GM23338 (cell line): ENCODE measurements around the gene NUP50.

Experiments used
- CREB1 ChIP-seq: fragments of 250-450 bp; sonication (Bioruptor Pico); IDR thresholded peaks from 2 replicates; pipeline ENCODE4 v1.5.0; 2020; ENCODE audit warnings: low read depth, mild to moderate bottlenecking, moderate library complexity
- EZH2 ChIP-seq: fragments of 200-600 bp; sonication (generic); IDR thresholded peaks from one replicate; pipeline ENCODE4 v1.8.0; 2017; ENCODE audit warnings: antibody characterized with exemption, mild to moderate bottlenecking, low read depth; ENCODE audit not compliant: unreplicated experiment
- EZH2phosphoT487 ChIP-seq: fragments of 200-600 bp; sonication (generic); IDR thresholded peaks from one replicate; pipeline ENCODE4 v1.8.1; 2018; ENCODE audit warnings: antibody characterized with exemption; ENCODE audit not compliant: unreplicated experiment
- JUNB ChIP-seq: IDR thresholded peaks from one replicate; pipeline ENCODE4 v1.6.1; 2016; ENCODE audit warnings: antibody characterized with exemption; ENCODE audit not compliant: unreplicated experiment
- NANOG ChIP-seq: IDR thresholded peaks from 2 replicates; pipeline ENCODE4 v1.6.1; 2016; ENCODE audit warnings: antibody characterized with exemption, borderline replicate concordance
- POLR2AphosphoS5 ChIP-seq: IDR thresholded peaks from 2 replicates; pipeline ENCODE4 v1.6.1; 2016; ENCODE audit warnings: antibody characterized with exemption, low read depth
- TF ChIP-seq, protein P1 (sequence below), 2 experiments: fragments of 200-600 bp in 1 of 2; sonication (generic) in 1 of 2; conservative IDR thresholded peaks; 2 replicates each; pipeline versions ENCODE4 v1.5.1 to v1.6.1; 2016 to 2017; ENCODE audit warnings: antibody characterized with exemption in 2 of 2, low read depth in 2 of 2, mild to moderate bottlenecking in 2 of 2, moderate library complexity in 1 of 2
- TF ChIP-seq, protein P2 (sequence below): IDR thresholded peaks from 2 replicates; pipeline ENCODE4 v1.6.1; 2016; ENCODE audit warnings: antibody characterized with exemption
- TF ChIP-seq, protein P3 (sequence below): IDR thresholded peaks from one replicate; pipeline ENCODE4 v1.6.1; 2018; ENCODE audit warnings: antibody characterized with exemption; ENCODE audit not compliant: unreplicated experiment
- TF ChIP-seq, protein P4 (sequence below): fragments of 250-450 bp; sonication (Bioruptor Pico); IDR thresholded peaks from 2 replicates; pipeline ENCODE4 v1.5.0; 2020; ENCODE audit warnings: mild to moderate bottlenecking, moderate library complexity

DNA sequence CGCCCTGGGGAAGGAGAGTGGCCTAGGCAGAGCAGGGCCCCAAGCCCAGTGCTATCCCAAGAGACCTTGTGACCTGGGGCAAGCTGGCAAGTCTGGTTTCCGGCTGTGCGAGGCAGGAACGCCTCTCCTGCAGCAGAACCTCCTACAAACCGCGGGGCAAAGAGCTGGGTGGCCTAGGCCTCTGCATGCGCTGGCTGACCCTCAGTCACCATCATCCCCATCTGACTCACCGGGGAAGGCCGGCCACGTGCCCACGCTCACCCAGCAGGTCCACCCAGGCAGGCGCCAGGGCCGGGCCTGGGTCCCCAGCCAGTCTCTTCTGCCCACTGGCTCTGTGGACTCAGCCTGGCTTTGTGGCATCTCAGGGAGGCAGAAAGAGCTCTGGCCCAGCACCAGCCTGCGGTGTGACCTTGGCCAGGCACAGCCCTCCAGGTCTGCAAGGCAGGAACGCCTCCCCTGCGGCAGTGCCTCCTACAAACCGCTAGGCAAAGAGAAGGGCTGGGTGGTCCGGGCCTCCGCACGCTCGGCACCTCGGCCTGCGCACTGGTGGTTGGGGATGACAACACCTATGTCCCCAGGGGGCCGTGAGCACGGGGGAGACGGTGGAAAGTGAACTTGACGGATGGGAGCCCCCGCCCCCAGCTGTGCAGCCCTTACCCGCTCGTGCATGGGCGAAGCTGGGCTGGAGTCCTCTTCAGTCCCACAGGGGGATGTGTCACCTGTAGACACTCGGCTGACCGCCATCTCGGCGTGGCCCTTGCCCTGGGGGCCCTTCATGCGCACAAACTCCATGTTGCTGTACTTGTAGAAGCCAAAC lies 38.8 kb downstream of the NUP50 start:
- TF ChIP-seq, protein P1, sequence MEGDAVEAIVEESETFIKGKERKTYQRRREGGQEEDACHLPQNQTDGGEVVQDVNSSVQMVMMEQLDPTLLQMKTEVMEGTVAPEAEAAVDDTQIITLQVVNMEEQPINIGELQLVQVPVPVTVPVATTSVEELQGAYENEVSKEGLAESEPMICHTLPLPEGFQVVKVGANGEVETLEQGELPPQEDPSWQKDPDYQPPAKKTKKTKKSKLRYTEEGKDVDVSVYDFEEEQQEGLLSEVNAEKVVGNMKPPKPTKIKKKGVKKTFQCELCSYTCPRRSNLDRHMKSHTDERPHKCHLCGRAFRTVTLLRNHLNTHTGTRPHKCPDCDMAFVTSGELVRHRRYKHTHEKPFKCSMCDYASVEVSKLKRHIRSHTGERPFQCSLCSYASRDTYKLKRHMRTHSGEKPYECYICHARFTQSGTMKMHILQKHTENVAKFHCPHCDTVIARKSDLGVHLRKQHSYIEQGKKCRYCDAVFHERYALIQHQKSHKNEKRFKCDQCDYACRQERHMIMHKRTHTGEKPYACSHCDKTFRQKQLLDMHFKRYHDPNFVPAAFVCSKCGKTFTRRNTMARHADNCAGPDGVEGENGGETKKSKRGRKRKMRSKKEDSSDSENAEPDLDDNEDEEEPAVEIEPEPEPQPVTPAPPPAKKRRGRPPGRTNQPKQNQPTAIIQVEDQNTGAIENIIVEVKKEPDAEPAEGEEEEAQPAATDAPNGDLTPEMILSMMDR (conservative IDR thresholded peaks at IDR 0.05; ENCODE audit: low read depth in 2 of 2) = no peak
- TF ChIP-seq EZH2phosphoT487 (no peak), POLR2AphosphoS5 (no peak), JUNB (no peak), NANOG (no peak), EZH2 (no peak), CREB1 (CRISPR knock-in tag) (no peak)
- TF ChIP-seq, protein P2, sequence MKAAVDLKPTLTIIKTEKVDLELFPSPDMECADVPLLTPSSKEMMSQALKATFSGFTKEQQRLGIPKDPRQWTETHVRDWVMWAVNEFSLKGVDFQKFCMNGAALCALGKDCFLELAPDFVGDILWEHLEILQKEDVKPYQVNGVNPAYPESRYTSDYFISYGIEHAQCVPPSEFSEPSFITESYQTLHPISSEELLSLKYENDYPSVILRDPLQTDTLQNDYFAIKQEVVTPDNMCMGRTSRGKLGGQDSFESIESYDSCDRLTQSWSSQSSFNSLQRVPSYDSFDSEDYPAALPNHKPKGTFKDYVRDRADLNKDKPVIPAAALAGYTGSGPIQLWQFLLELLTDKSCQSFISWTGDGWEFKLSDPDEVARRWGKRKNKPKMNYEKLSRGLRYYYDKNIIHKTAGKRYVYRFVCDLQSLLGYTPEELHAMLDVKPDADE = no peak
- TF ChIP-seq, protein P3, sequence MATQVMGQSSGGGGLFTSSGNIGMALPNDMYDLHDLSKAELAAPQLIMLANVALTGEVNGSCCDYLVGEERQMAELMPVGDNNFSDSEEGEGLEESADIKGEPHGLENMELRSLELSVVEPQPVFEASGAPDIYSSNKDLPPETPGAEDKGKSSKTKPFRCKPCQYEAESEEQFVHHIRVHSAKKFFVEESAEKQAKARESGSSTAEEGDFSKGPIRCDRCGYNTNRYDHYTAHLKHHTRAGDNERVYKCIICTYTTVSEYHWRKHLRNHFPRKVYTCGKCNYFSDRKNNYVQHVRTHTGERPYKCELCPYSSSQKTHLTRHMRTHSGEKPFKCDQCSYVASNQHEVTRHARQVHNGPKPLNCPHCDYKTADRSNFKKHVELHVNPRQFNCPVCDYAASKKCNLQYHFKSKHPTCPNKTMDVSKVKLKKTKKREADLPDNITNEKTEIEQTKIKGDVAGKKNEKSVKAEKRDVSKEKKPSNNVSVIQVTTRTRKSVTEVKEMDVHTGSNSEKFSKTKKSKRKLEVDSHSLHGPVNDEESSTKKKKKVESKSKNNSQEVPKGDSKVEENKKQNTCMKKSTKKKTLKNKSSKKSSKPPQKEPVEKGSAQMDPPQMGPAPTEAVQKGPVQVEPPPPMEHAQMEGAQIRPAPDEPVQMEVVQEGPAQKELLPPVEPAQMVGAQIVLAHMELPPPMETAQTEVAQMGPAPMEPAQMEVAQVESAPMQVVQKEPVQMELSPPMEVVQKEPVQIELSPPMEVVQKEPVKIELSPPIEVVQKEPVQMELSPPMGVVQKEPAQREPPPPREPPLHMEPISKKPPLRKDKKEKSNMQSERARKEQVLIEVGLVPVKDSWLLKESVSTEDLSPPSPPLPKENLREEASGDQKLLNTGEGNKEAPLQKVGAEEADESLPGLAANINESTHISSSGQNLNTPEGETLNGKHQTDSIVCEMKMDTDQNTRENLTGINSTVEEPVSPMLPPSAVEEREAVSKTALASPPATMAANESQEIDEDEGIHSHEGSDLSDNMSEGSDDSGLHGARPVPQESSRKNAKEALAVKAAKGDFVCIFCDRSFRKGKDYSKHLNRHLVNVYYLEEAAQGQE = no peak
- TF ChIP-seq, protein P4, sequence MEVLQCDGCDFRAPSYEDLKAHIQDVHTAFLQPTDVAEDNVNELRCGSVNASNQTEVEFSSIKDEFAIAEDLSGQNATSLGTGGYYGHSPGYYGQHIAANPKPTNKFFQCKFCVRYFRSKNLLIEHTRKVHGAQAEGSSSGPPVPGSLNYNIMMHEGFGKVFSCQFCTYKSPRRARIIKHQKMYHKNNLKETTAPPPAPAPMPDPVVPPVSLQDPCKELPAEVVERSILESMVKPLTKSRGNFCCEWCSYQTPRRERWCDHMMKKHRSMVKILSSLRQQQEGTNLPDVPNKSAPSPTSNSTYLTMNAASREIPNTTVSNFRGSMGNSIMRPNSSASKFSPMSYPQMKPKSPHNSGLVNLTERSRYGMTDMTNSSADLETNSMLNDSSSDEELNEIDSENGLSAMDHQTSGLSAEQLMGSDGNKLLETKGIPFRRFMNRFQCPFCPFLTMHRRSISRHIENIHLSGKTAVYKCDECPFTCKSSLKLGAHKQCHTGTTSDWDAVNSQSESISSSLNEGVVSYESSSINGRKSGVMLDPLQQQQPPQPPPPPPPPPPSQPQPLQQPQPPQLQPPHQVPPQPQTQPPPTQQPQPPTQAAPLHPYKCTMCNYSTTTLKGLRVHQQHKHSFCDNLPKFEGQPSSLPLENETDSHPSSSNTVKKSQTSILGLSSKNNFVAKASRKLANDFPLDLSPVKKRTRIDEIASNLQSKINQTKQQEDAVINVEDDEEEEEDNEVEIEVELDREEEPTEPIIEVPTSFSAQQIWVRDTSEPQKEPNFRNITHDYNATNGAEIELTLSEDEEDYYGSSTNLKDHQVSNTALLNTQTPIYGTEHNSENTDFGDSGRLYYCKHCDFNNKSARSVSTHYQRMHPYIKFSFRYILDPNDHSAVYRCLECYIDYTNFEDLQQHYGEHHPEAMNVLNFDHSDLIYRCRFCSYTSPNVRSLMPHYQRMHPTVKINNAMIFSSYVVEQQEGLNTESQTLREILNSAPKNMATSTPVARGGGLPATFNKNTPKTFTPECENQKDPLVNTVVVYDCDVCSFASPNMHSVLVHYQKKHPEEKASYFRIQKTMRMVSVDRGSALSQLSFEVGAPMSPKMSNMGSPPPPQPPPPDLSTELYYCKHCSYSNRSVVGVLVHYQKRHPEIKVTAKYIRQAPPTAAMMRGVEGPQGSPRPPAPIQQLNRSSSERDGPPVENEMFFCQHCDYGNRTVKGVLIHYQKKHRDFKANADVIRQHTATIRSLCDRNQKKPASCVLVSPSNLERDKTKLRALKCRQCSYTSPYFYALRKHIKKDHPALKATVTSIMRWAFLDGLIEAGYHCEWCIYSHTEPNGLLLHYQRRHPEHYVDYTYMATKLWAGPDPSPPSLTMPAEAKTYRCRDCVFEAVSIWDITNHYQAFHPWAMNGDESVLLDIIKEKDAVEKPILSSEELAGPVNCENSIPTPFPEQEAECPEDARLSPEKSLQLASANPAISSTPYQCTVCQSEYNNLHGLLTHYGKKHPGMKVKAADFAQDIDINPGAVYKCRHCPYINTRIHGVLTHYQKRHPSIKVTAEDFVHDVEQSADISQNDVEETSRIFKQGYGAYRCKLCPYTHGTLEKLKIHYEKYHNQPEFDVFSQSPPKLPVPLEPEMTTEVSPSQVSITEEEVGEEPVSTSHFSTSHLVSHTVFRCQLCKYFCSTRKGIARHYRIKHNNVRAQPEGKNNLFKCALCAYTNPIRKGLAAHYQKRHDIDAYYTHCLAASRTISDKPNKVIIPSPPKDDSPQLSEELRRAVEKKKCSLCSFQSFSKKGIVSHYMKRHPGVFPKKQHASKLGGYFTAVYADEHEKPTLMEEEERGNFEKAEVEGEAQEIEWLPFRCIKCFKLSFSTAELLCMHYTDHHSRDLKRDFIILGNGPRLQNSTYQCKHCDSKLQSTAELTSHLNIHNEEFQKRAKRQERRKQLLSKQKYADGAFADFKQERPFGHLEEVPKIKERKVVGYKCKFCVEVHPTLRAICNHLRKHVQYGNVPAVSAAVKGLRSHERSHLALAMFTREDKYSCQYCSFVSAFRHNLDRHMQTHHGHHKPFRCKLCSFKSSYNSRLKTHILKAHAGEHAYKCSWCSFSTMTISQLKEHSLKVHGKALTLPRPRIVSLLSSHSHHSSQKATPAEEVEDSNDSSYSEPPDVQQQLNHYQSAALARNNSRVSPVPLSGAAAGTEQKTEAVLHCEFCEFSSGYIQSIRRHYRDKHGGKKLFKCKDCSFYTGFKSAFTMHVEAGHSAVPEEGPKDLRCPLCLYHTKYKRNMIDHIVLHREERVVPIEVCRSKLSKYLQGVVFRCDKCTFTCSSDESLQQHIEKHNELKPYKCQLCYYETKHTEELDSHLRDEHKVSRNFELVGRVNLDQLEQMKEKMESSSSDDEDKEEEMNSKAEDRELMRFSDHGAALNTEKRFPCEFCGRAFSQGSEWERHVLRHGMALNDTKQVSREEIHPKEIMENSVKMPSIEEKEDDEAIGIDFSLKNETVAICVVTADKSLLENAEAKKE (CRISPR knock-in tag) = no peak
